Measurements from ENCODE around the gene PBOV1. TPM values are rescaled to one million over a fixed set of nuclear protein-coding genes. Genes with fewer than 3 reads are reported as not detected.
"Not testable (repeated sequence)": the region's sequence is repeated elsewhere in the genome, so short reads cannot be mapped to it uniquely, and the experiment has no call there.

The PBOV1 gene
- total RNA-seq, 1 donor from 2014 or later = not detected

DNA sequence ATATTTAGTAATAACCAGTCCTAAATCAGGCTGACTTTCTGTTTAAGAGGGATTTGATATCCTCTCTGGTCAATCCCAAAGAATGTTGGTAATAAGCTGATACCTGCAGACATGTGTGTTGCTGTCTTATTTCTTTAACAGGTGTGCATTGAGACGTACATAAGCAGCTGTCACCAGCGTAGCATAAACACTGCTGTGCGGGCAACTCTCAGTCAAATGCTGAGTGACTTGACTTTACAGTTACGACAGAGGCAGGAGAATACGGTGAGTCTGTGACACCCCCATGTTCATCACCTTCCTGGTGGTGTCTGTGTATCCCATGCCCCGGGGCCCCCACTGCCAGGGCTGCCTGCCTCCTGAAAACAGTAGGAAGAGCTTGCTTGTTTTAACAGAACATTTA is 20.1 kb upstream of the PBOV1 start:
- DNase-seq (ENCODE audit: low read depth) = no peak

- DNase-seq (ENCODE audit: low read depth) = no peak
These were observed 19.2 kb upstream of the PBOV1 start for GRCh38 chr6:138237463-138237862.

GRCh38 chr6:138235693-138236092 is 17.4 kb upstream of the PBOV1 start:
- DNase-seq (ENCODE audit: low read depth) = no peak

GRCh38 chr6:138235205-138235604 is 16.9 kb upstream of the PBOV1 start:
- DNase-seq (ENCODE audit: low read depth) = no peak

GRCh38 chr6:138234363-138234762 is 16.1 kb upstream of the PBOV1 start:
- no peak for DNase-seq (ENCODE audit: low read depth)

- DNase-seq (ENCODE audit: low read depth) = no peak
These were observed 13.1 kb upstream of the PBOV1 start for GRCh38 chr6:138231381-138231886.

- no peak for DNase-seq (ENCODE audit: low read depth)
These were observed 12.6 kb upstream of the PBOV1 start for GRCh38 chr6:138230759-138231380.

- DNase-seq (ENCODE audit: low read depth) = no peak
These were observed 11.9 kb upstream of the PBOV1 start for GRCh38 chr6:138230221-138230620.

DNA sequence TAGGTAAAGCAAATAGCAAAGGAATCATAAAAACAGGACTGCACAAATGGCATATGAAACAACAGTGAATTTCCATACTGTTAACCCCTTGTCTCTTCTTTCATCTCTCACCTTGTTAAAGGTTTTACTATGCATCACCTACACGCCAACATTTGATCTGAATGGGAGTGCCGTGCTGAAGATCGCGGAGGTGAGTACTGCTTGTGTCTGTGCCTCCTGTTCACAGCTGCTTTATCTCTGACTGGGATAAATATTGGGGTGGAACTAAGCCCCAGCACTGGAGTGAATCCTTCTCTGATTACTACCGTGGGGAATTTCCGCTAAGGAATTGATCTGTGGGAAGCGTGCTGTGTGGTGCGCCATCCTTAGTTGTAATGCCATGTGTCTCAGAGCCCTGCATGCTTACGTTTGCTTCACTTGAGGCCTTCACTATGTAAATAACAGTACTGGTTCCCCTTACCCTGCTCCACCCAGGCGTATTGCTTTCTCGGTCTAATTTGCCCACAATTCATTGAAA is 11.4 kb upstream of the PBOV1 start:
- no peak for DNase-seq (ENCODE audit: low read depth)

DNA sequence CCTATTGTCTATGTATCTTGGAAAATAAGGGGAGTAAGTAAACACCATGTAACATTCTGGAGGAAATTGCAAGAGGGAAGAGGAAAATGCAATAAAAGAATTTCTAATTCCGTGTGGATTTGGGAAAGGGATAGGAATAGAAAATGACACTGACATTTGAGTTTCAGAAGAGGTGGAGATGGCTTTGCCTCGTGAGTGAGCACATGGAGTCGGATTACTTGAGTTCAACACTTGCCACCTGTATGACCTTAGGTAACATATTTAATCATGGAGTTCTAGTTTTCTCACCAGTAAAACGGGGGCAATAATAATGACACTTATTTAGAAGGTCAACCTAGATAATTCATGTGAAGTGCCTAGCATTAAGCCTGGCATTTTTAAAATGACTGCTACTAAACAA is 10.8 kb upstream of the PBOV1 start:
- no peak for DNase-seq (ENCODE audit: low read depth)

DNA sequence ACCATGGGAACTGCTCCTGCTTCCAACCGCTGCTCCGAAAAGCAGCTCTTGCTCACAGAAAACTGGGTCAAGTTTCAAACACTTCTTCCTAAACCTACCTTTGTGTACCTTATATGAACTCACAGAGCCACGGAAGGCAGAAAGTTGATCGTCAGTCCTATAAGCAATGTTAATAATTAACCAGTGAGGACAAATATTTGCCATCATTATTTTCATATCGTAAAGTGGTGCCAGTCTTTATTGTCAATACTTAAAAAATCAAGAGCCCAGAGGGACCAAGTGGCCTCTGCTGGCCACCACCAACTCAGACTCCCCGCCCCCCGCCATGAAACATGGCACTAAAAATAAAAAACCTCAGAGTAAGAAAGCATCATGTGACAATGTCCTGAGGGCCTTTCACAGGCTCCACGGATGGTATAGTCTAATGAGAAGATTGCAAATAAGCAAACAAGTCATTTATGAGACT is 9.1 kb upstream of the PBOV1 start:
- no peak for DNase-seq (ENCODE audit: low read depth)

DNA sequence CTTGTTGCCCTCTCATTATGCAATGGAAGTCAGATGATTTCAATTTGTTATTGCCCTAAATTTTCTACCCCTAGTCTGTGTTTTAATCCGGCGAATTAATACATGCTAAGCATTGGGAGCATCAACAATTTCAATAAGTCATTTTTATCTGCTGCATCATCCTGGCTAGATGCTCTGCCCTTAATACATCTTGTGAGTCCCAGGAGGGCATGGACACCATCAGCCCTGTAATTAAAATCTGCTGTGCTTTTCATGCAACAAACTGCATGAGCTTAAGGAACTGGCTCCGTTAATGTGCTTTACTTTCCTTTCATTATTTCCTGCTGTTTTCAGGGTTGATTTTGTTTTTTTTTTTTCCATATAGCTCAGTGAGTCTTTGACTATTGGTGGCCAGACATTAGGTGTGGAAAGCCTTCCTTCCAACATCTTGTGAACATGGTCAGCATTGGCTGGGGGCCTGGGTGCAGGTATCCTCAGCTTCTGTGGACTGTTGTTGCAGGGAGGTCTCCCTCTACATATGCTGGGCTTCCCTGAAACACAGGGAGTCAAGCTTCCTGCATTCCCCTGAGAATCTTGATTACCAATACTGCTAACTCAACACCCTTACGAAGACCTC is 8.5 kb upstream of the PBOV1 start:
- no peak for DNase-seq (ENCODE audit: low read depth)

GRCh38 chr6:138225953-138226352 is 7.7 kb upstream of the PBOV1 start:
- no peak for DNase-seq (ENCODE audit: low read depth)

DNA sequence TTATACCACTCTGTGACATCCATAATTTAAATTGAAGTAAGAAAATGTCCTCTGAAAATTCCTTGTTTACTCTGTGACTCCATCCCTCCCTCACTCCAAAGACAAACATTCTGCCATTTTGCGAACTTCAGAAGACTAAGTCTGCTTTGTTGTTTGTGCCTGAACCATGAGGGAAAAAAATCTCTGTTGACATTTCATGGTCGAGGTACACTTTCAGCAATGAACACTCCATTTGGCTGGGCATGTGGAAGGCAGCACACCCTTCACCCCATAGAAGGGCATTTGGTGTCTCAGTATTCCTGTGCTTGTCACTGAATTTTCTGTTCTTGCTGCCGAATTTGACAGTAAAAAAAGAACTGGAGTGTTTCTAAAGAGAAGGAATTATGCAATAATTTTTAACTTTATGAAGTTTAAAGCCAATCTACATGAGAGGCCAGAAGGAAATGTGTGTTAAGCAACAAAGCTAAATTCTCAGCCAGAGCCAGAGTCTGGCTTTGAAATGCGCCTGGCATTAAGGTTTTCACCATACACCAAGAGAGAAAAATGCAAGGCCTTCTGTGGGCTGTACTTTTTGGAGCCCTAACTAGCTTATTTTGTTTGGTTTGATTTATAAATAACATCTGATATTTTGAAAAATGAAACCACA is 4.7 kb upstream of the PBOV1 start:
- DNase-seq (ENCODE audit: low read depth) = no peak

DNA sequence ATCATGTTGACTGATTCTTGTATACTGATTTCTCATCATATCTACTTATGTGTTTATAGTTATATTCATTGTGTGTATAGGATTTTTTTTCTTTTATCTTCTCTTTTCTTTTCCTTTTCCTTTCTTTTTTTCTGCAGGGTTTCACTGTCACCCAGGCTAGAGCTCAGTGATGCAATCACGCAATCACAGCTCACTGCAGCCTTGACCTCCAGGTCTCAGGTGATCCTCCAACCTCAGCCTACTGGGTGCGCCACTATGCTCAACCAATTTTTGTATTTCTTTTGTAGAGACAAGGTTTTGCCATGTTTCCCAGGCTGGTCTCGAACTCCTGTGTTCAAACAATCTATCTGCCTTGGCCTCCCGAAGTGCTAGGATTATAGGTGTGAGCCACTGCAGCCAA is 1.6 kb upstream of the PBOV1 start:
- DNase-seq (ENCODE audit: low read depth) = no peak

DNA sequence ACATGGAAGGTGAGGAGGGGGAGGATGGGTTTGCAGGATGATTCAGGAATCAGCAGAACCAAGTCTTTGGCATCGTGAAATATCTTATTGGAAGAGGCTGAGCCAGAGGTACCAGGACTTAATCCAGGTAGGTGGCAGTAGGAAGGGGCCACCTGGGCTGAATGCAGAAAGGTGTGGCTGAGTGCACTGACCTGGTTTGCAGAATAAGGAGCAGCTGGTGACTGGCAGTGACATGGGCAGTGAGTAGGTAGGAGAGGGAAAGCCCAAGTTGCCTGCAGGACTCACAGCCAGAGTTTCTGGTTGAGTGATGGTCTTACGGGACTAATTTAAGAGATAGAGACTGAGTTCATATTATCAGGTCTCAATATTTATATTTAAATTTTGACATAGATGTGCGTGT is 1.1 kb upstream of the PBOV1 start:
- DNase-seq (ENCODE audit: low read depth) = no peak

- no peak for DNase-seq (ENCODE audit: low read depth)
These were observed 3.1 kb downstream of the PBOV1 start for GRCh38 chr6:138215093-138215782.

GRCh38 chr6:138212530-138212929 is 5.8 kb downstream of the PBOV1 start:
- DNase-seq (ENCODE audit: low read depth) = not testable (repeated sequence)

DNA sequence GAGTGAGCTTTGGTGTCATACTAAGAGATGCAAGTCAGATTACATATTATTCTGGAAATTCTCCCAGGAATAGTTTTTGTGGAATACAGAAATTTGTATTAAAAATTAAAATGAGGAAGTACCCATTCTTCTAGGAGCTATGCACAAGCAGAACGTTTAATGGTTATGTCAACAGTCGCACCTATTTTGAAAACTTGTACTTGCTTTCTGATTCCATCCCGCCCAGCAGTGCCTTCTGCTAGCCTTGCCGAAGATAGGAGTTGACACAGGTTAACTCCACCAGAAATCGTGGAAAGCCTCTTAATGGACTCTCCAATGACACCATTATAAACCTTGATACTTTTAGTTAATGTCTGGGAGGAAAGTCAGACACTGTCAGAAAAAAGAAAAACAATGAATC is 6.7 kb downstream of the PBOV1 start:
- DNase-seq (ENCODE audit: low read depth) = no peak

DNA sequence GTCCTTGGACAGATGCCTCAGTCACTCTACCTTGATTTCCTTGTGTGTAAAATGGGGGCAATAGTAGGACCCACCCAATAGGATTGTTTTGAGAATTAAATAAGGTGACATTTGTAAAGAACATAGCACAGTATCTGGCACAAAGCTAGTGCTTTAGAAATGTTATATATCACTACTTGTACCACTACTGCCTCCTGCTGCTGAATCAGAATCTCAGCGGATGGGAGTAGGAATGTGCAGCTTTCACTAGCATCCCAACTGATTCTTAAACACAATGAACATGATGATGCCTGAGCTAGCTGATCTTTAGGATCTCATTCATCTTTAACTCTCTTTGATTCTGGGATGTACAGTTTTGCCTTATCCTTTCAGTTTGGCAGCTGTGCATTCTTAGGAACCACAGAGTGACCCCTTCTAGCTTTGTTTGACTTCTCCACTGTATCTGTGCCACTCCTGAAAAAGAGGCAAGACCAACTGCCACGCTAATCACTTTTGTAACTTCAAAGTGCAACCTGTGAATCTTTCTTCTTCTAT is 7.2 kb downstream of the PBOV1 start:
- DNase-seq (ENCODE audit: low read depth) = no peak

DNA sequence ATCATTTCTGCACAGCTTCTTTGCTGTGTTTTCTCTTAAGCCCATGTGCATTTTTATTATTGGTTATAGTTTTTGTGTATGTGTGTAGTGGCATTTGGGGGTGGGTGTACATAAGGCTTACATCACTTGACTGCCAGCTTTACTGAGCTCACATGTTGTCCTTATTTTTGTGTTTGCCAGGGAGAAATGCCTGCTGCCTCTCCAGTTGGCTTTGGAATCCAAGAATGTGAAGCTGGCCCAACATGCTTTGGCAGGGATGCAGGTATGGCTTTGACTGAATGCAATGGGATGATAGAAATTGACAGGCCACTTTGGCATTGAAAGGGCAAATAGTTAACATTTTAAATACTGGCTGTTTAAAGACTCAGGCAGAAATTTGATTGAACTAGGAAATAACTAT is 11.4 kb downstream of the PBOV1 start:
- DNase-seq (ENCODE audit: low read depth) = no peak

Measured in myocyte (in vitro differentiated cells).